Measurements from ENCODE around the gene RARB.
A peak's percentile ranks its signal among the peaks of the same experiment; 100 is the strongest.

The RARB gene

DNA sequence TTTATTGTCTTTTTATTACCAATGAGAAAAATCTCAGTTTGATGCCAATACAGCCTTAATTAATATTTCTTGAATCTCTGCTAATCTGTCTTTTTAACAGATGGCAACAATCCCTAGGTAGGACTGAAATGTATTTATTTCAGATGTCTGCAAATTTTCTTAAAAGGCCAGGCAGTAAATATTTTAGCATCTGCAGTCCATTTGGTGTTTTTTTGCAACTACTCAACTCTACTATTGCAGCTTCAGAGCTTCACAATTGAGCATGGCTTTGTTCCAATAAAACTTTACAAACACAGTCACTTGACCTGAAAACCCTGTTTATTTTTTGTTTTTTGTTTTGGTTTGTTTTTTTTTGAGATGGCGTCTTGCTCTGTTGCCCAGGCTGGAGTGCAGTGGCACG, 82.7 kb downstream of the RARB start:
- DNase-seq = no peak

DNA sequence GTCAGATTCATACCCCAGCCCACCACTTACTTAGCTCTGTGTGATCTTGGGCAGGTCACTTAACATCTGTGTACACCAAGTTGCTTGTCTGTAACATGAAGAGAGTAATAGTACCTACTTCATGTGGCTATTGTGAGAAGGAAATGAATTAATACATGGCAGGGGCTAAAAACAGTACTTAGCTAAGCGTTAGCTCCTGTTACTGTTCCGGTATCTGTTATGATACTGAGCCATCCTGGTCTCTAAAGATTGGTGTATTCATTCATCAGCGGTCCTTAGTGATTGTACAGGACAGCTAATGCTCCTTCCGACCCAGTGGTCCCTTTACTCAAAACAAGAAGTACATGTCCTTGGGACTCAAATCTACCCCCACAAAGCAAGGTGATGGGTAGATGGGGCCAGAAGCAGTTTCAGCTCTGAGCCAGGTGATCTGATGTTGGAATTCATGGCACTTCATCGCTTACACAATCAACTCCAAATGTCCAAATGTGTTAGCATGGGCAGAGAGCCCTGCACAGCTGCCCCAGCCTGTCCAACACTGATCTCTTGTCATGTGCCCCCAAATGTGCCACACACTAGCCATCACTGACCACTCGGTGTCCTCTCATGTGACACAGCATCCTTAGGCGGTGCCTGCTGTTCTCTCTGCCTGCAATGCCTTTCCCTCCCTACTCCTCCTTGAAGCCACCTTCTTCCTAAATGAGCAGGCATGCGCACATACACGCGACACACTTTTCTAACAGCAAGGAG, 84.1 kb downstream of the RARB start:
- DNase-seq = no peak

DNA sequence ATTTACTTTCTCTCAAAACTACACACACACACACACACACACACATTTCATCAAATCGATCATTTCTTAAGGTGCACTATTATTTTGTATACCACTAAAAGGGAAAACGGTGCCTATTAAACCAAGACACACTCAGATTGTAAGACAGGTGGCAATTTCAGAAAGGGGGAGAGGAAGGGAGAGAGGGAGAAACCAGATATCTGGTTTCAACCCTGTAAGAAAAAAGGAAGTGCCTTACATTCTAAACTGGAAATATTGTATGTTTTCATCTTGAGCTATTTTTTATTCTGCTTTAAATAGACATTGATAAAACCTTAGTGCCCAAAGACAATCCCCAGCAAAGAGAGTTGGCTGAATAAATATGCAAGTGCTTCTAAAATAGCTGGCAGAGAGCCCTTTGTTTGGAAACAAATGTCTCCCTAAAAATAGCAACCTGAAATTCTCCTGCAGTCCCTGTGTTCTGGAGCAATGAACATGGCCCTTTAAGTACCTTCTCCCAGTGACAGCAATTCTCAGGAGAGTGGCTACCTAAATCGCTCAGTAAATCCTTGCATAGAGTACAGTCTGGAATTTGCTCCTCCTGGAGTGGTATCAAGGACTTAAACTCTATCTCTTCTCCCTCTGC, 85.7 kb downstream of the RARB start:
- no peak for DNase-seq

GRCh38 chr3:25515171-25515570, 87.1 kb downstream of the RARB start:
- no peak for DNase-seq

- no peak for DNase-seq
Observed at GRCh38 chr3:25520926-25521559, 93.0 kb downstream of the RARB start.

DNA sequence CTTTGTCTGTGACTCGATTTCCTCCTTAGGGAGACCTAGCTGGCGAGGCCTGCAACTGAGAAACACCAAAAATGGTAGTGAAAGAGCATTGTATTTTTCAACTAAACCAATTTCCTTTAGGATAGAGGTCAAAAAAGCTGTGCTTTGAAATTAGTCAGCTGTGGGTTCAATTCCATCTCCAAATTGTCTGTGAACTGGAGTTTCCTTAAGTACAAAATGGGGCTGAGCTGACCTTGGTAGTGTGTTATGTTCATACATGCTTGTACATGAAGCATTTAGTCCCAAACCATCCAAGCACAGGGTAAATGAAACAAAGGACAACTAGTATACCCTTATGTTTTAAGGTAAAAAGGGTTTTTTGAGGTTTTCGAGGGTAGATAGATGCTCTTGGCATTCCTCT, 99.3 kb downstream of the RARB start:
- DNase-seq = no peak

- no peak for DNase-seq
Observed at GRCh38 chr3:25527801-25528200, 99.7 kb downstream of the RARB start.

GRCh38 chr3:25531971-25532370, 103.9 kb downstream of the RARB start:
- no peak for DNase-seq

DNA sequence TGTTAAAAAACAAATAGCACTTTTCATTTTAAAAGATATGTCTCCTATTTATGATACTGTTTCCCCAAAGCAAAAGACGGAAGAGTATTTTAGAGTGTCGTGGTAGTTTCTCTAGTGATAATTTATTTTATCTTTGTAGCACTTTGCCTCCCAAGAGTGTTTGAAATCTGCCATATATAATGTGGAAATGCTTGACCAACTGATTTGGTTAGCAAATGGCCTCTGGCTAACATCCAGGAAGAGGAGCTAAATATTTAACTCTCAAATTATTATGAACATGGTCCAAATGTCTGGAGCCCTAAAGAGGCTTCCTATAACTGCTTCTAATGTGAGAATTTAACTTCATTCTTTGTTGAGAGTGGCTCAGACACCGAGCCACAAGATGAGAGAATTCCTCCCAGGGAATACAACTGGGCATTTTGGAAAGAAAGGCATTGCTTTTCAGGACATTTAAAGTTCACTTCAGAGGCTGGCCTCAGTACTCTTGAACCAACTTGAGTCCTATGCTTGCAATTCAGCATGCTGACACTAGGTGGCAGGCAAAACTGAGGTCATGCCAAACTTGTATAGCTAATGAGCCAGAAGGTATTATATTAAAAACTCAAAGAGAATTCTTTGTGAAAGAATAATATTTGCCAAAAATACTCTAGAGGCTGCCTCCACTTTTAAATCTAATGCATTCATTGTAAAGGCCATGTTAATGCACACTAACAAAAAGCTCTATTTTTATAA, 104.5 kb downstream of the RARB start:
- DNase-seq = no peak

DNA sequence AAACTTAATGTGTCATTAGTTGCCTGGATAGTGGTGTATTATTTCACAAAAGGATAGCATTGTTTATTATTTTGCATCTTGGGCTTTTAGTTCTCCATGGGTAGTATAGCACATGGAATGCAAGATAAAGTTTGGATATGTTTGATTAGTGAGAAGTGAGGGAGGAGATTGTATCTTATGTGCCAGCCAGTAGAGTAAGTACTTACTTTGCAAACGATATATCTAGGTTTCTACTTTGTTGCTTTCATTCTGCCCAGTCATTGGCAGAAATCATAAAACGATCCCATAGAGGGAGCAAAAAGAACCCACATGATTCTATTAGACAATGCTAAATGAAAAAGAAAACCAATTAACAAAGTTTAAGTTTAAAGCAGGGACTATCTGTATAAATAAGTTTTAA, 105.3 kb downstream of the RARB start:
- no peak for DNase-seq

DNA sequence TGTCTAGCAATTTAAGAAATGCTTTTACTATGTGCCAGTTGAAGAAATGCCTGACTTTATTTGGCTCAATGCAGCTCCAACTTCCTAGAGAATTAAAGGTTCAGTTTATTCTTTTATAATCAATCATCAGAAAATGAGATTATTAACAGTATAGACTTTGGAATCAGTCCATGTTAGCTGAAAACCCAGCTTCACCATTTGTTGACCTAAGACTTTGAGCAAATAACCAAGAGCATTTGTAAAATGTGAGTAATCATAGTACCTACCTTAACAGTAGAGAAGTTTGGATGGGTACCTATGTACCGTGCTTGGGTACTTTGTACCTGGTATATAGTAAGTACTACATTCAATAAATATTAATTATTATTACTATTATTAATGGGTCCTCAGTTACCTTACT, 105.9 kb downstream of the RARB start:
- DNase-seq = no peak

DNA sequence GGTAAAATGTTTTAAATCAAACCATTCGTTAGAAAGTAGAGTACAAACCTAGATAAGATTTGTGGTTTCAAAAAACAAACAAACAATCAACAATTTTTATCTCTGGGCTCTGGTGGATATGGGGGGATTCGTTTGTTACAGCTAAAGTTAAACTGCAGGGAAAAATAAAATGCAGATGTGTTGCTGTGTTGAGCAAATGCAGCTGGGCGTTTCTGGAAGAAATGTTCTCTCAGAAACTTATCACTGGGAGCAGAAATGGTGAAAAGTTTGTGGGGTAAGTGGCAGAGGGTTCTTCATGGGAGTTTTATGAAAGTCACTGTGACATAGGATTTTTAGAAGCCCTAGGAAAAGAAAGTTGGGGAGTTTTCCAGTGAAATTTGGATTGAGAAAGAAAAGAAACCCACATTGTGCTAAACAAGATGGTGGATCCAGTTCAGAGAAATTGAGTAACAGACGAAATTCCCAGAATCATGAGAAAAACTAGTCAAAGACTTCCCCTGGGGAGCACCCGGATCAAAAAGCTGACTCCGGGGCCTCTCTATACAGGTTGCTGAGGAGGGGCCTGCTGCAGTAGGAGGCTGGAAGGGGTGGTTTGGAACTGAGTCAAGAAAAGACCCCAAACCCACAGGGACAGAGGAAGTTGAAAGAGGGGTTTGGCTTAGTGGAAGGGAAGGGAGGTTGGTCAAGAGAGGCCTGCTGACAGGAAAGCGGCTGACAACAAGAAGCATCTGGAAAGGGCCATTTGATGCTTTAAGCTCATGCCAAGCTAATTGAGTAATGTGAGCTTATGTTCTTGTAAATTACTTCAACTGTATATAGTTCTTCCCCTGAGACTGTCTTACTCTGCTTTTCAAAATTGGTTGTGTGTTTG, 108.7 kb downstream of the RARB start:
- no peak for DNase-seq

DNA sequence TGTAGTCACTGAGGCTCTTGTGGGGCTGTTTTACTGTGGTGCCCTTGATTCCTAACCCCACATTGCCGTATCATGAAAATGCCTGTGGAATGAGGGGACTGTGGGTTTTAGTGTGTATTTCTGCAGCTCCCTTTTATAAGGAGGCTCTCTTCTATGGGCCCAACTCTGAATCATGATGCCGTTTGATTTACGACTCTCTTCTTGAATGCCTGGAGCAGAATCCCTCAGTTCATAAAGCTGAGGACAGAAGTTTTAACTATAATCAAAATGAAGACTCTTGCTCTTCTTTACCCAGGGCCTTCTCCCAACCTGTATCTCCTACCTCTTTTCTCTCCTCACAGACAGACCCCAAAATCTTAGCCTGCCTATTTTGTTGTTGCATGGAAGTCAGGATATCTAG, 109.5 kb downstream of the RARB start:
- no peak for DNase-seq

GRCh38 chr3:25540273-25540672, 112.2 kb downstream of the RARB start:
- no peak for DNase-seq

DNA sequence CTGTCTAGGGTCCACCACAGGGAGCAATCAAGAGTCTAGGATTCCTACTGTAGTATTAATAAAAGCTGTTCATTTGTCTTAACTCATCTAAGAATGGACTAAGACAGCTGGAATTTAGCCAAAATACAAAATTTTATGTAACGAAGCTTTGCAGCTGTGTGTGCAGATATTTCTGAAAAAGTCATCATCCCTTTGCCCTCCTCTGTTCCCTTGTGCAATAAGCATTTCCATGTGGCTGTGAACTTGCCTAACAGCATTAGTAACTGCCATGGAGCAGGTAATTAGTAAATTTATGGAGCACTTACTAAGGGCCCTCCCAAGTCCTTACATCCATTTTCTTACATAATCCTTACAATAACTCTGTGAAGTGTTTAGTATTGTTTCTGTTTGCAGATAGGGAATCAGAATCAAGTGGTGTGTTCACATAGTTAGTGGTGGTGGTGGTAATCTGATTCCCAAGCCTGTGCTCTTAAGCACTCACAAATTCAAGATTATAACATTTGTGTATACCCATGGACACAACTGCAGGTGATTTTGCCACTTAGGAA, 114.5 kb downstream of the RARB start:
- peak in 1 of 2 experiments; percentile 15 for DNase-seq

- no peak for DNase-seq
Observed at GRCh38 chr3:25547103-25547502, 119.0 kb downstream of the RARB start.

DNA sequence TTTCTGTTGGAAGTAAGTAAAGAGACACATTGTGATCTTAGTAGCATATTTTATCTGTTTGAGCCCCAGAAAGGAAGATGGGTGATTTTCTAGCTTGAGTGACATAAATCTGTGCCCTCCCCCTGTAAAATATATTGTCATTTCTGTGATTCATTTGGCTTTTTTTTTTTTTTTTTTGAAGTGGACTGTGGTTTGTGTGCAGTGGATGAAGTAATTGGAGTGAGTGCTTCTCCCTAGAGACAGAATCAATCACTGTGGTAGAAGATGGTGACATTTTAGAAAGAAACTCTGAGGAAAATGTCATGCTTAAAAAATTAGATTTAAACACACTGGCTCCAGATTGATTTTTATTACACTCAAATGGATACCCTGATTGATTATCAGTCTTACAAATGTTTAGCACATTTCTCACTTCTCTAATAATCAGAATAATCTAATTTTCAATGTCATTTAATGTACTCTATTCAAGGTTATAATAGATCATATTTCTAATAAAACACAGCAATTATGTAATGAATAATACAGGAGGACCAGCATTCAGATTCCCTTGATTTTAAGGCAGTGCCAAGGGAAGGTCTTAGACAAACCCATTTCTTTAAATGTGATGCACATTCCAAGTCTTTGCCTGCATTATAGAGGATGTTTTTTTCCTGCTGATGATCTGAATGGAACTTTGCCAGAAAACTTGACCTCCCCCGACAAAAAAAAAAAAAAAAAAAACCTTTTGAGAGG, 120.0 kb downstream of the RARB start:
- DNase-seq = no peak

- no peak for DNase-seq
Observed at GRCh38 chr3:25548836-25549235, 120.8 kb downstream of the RARB start.

GRCh38 chr3:25552251-25552650, 124.2 kb downstream of the RARB start:
- DNase-seq = no peak

DNA sequence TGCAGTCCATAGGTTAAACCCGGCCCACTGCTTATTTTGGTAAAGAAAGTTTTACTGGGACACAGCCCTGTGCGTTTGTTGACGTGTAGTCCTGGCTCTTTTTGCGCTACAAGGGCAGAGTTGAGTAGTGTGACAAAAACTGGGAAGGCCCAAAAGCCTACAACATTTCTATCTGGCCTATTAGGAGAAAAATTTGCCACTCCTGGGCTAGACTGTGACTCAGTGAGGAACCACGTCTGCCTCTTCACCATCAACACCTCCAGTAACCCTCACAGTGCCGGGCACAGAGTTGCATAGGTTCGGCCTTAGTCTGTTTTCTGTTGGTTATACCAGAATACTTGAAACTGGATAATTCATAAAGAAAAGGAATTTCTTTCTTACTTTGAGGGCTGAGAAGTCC, 126.3 kb downstream of the RARB start:
- DNase-seq = no peak

DNA sequence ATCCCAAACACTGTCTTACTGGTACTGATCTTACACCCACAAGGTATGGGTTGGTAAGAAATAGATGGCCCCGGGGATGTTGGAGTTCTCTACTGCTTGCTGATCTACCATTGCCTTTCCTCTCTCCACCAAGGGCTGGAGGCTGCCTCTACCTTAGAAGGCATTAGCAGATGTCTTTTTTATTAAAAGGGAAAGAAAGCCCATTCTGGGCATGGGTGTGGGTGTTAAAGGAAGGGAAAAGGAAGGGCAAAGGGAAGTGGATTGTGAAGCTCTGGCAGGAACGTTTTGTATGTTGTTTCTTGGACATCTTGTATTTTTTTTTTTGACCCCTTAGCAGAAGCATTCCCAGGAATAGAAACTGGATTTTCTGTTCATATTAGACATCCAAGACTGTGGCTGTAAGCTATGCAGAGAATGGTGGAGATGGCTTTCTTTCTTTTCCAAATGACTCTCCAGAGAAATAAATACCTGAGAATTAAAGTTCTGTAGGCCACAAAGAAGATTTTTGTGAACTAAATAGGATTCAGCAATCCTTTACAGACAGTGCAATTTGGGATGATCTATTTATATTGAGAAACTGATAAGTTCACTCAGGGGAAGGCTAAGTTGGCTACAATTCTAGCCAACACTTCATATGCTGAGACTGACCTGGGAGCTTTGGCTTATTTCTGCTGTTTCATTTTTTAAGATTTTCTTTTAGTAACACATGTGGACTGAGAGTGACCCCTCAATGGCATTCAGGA, 127.8 kb downstream of the RARB start:
- DNase-seq = no peak

Data from NCI-H187 (cell line).